Effector CD8-positive, alpha-beta T cell (primary cell): ENCODE data around the gene ZNF554.
"Not testable (repeated sequence)": the region's sequence is repeated elsewhere in the genome, so short reads cannot be mapped to it uniquely, and the experiment has no call there.

ENCODE experiments used
- DNase-seq: peaks from one replicate; lab custom pipeline; 2025; lab: John Stamatoyannopoulos, UW

ZNF554 gene

DNA sequence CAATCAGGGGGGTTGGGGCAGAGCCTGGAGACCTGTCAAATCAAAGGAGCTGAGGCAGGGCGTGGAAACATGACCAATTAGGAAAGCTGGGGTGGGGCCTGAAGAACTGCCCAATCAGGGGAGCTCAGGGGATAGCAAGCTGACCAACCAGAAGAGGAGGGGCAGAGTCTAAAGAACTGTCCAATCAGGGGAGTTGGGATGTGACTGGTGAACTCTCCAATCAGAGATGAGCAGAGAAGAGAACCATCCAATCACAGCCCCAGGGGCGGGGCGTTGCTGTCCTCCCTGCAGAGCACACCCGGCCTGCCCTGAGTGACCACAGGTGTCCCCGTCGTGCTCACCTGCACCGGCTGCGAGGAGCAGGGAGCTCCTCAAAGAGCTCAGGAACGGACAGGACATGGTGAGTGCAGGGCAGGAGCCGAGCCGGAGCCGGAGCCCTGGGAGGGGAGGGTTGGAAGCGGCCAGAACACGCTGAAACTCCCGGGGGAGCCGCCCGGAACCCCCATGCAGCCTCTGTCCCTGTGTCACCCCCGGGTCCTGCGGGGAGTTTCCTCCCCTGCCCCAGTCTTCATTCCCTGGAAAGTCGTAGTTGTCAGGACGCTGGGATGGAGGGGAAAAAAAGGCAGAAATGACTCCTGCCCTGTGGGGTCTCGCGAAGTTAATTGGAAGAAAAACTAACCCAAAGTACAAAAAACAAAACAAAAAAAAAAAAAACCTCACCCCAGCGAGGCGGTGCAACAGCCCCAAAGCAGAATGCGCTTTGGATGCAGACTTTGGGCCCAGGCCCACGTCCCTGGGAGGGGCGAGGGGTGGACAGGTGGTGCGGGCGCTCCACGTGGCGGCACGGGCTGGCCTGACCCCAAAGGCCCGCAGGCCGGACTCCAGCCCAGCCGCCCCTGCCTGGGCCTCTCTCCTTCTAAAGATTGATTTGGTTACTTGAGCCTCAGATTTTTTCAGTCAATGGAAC is 47.6 kb downstream of the ZNF554 start, which contains the start of gene ZNF556:
Gene ZNF556, plus strand, starts transcription at position 311 of the 967 bp plus-strand sequence. Its CDS starts 87 bp downstream, at position 398.
- DNase-seq, result no peak

DNA sequence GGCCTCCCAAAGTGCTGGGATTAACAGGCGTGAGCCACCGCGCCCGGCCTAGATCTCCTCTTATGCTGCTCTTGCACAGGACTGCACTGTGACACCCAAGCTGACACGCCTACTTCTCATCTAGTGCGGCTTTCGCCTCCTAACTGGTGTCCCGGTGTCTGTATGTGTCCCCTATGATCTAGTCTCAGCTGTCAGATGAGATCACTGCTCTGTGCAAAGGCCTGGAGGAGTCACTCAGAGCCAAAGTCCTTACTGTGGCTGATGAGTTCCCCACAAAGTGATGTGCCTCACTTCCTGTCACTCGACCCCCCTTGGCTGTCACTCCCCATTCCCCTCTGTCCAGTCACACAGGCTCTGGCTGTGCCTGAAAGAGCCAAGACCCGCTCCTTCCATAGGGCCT is 50.0 kb downstream of the ZNF554 start:
- no peak for DNase-seq

DNA sequence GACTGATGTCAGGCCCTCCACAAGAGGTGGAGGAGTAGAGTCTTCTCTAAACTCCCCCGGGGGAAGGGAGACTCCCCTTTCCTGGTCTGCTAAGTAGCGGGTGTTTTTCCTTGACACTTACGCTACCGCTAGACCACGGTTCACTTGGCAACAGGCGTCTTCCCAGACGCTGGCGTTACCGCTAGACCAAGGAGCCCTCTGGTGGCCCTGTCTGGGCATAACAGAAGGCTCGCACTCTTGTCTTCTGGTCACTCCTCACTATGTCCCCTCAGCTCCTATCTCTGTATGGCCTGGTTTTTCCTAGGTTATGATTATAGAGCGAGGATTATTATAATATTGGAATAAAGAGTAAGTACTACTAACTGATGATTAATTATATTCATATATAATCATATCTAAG is 52.5 kb downstream of the ZNF554 start:
- not testable (repeated sequence) for DNase-seq

DNA sequence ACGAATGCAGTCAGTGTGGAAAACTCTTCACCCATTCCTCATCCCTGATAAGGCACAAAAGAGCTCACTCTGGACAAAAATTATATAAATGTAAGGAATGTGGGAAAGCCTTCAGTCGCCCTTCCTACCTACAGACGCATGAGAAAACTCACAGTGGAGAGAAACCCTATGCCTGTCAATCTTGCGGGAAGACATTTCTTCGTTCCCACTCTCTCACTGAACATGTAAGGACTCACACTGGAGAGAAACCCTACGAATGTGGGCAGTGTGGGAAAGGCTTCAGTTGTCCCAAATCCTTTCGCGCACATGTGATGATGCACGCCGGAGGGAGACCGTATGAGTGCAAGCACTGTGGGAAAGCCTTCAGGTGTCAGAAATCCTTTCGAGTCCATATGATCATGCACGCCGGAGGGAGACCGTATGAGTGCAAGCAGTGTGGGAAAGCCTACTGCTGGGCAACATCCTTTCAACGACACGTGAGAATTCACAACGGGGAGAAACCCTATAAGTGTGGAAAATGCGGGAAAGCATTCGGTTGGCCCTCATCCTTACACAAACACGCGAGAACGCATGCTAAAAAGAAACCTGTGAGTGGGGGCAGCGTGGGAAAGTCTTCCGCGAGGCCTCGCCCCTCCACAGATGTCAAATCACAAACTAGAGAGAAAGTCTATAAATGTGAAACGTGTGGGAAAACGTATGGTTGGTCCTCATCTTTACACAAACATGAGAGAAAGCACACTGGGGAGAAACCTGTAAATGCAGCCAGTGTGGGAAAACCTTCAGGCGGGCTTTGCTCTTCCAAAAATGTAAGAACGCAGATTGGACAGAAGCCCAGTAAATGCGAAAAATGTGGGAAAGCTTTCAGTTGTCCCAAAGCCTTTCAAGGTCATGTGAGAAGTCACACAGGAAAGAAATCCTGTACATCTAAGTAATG is 58.0 kb downstream of the ZNF554 start:
- no peak for DNase-seq

DNA sequence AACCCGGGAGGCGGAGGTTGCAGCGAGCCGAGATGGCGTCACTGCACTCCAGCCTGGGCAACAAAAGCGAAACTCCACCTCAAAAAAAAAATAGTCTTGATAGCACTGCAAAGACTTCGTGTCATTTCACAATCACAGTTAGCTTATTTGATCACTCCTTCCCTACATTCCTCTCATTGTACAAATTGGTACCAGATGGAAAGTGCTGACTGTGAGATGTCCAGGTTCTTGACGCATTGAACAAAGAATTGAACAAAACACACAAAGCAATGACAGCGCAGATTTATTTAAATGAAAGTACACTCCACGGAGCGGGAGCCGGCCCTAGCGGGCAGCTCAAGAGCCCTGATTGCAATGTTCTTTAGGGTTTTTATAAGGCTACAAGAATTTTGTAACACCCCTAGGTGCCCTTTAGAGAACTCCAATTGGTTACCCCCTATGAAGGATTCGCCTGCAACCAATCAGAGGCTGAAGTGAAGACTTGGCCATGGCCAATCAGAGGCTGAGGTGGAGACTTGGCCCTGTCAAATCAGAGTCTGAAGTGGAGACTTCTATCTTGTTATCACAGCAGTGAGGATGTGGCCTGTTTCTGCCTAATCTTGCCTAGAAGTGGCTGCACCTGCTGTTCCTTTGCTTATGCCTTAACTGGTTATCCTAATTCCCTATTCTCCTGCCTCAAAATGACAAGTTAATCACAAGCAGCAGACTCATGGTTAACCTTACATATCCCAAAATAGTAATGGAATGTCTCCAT is 64.2 kb downstream of the ZNF554 start:
- DNase-seq, result no peak

DNA sequence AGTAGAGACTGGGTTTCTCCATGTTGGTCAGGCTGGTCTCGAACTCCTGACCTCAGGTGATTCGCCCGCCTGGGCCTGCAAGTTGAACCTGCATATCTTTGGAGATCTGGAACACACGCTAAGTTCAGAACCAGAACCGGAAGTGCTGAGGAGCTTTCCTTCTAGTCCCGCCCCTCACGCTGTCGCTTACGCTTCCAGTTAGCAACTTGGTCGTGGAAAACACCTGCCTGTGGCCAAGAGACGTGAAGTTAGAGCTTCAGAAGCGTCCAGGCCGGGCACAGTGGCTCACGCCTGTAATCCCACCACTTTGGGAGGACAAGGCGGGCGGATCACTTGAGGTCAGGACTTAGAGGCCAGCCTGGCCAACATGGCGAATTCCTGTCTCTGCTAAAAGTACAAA is 66.1 kb downstream of the ZNF554 start:
- DNase-seq, result no peak
